BE2C (cell line): ENCODE data around the gene OXCT1.

ENCODE experiments used
- DNase-seq: peaks from one replicate; pipeline ENCODE4 v3.0.0-alpha.2; 2020
- H3K27me3 ChIP-seq: fragments of 250-450 bp; sonication (Bioruptor Pico); 2 replicates; pipeline ENCODE4 v1.5.1; 2020; ENCODE audit warnings: mild to moderate bottlenecking
- H3K36me3 ChIP-seq: fragments of 250-450 bp; sonication (Bioruptor Pico); 2 replicates; pipeline ENCODE4 v1.5.1; 2020; ENCODE audit warnings: mild to moderate bottlenecking
- H3K4me1 ChIP-seq: fragments of 250-450 bp; sonication (Bioruptor Pico); 2 replicates; pipeline ENCODE4 v1.5.1; 2020
- H3K4me3 ChIP-seq: 2 replicates; pipeline ENCODE4 v1.5.1; 2011; ENCODE audit warnings: low read depth, low read length
- H3K9me3 ChIP-seq: fragments of 250-450 bp; sonication (Bioruptor Pico); 2 replicates; pipeline ENCODE4 v1.5.1; 2020
- CTCF ChIP-seq: IDR thresholded peaks from 2 replicates; pipeline ENCODE4 v1.5.1; 2012; ENCODE audit warnings: mild to moderate bottlenecking, low read depth, low read length

Gene OXCT1

DNA sequence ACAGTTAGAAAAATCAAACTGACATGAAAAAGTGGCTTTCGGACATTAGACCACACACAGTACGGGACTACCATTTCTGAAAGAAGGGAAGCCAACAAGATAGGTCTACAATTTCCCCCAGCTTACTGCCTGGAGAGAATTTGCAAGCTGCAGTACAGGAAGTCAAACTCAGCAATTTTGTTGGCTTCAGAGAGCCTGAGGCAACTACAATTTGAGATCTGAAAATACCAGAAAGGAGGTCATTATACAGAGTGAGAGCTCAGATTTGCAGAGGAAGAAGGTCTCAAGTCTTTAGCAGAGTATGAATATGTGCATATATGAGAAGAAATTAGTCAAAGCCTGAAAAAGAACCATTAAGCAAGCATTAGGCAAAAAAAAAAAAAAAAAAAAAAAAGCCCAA lies 83.0 kb downstream of the OXCT1 start:
- DNase-seq = no peak
- peaks cover 18% of the 10 kb centered on the region for H3K4me1 ChIP-seq
- no peak overlapping the region for H3K4me3 ChIP-seq
- H3K36me3 ChIP-seq = no peaks in the 10 kb centered on the region
- H3K9me3 ChIP-seq = no peaks in the 10 kb centered on the region
- TF ChIP-seq CTCF = no peak
- no peaks in the 10 kb centered on the region for H3K27me3 ChIP-seq

DNA sequence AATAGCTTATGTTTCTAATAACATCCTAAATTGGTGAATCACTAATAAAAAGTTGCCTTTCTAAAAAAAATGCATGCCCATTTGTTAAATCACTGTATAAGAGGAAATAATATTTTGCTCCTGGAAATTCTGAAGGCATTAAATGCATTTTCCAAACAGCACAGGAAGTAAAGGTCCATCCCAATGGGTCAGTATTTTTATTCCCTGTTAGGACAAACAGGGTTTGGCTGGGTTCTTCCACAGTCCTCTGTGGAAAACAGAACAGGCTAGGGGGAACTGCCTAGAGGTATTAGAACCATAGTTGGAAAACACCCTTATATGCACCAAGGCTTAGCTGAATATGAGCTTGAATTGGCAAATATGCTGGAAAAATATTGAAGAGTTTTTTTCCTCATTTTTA lies 85.2 kb downstream of the OXCT1 start:
- no peak for TF ChIP-seq CTCF
- no peaks in the 10 kb centered on the region for H3K27me3 ChIP-seq
- DNase-seq = no peak
- no peak overlapping the region for H3K4me3 ChIP-seq
- no peaks in the 10 kb centered on the region for H3K9me3 ChIP-seq
- H3K4me1 ChIP-seq = peaks cover 7% of the 10 kb centered on the region
- no peaks in the 10 kb centered on the region for H3K36me3 ChIP-seq

GRCh38 chr5:41778410-41778809 lies 91.8 kb downstream of the OXCT1 start:
- Histone ChIP-seq H3K36me3 (no peaks in the 10 kb centered on the region), H3K9me3 (no peaks in the 10 kb centered on the region), H3K27me3 (no peaks in the 10 kb centered on the region), H3K4me1 (no peaks in the 10 kb centered on the region), H3K4me3 (no peak overlapping the region)
- no peak for TF ChIP-seq CTCF
- DNase-seq = no peak

- Histone ChIP-seq H3K4me1 (peaks cover 7% of the 10 kb centered on the region; the same call in 1 of the 2 replicates), H3K4me3 (no peak overlapping the region), H3K9me3 (no peaks in the 10 kb centered on the region), H3K36me3 (no peaks in the 10 kb centered on the region), H3K27me3 (no peaks in the 10 kb centered on the region)
- DNase-seq = no peak
- TF ChIP-seq CTCF = no peak
Observed at GRCh38 chr5:41776435-41776834, 93.8 kb downstream of the OXCT1 start.

DNA sequence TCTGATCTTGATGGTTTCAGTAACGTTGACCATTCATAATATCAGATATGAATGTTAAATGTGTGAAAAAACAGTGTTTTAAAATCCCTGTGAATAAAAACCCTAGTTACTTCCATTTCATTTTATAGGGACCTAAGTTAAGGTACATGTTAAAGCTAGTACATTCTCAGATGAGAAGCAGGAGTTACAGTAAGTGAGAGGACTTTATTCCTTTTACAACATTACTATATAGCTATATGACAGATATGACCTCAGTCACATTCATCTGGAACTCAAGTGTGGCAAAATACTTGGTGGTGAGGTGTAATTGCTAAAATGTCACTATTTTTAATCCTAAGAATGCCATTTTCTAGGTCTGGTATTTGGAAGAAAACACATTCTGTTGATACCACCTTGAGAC lies 96.4 kb downstream of the OXCT1 start:
- no peak for DNase-seq
- Histone ChIP-seq H3K9me3 (no peaks in the 10 kb centered on the region), H3K4me3 (no peak overlapping the region), H3K36me3 (no peaks in the 10 kb centered on the region), H3K27me3 (no peaks in the 10 kb centered on the region), H3K4me1 (peaks cover 7% of the 10 kb centered on the region; the same call in 1 of the 2 replicates)
- no peak for TF ChIP-seq CTCF

- no peak overlapping the region for H3K4me3 ChIP-seq
- no peaks in the 10 kb centered on the region for H3K27me3 ChIP-seq
- no peaks in the 10 kb centered on the region for H3K9me3 ChIP-seq
- TF ChIP-seq CTCF = no peak
- peaks cover 7% of the 10 kb centered on the region; the same call in 1 of the 2 replicates for H3K4me1 ChIP-seq
- DNase-seq = no peak
- H3K36me3 ChIP-seq = no peaks in the 10 kb centered on the region
Observed at GRCh38 chr5:41772785-41773442, 97.3 kb downstream of the OXCT1 start.
